A549 (cell line): ENCODE measurements around the gene PSMB7.

ENCODE experiments used
- HOXA7 ChIP-seq: fragments of 250-450 bp; sonication (Bioruptor Pico); IDR thresholded peaks from 2 replicates; pipeline ENCODE4 v1.5.0; 2020; ENCODE audit warnings: mild to moderate bottlenecking, moderate library complexity
- JUNB ChIP-seq: fragments of >200 bp; sonication (Bioruptor Twin); formaldehyde crosslinking; IDR thresholded peaks from 2 replicates; pipeline ENCODE4 v1.6.1; 2016
- MYC ChIP-seq: IDR thresholded peaks from 2 replicates; pipeline ENCODE4 v1.6.1; 2012; ENCODE audit warnings: mild to moderate bottlenecking, inconsistent platforms, low read length, improper control_type of control experiment, borderline replicate concordance
- POLR2A ChIP-seq: IDR thresholded peaks from 2 replicates; pipeline ENCODE4 v1.6.1; 2012; ENCODE audit warnings: mild to moderate bottlenecking, low read length
- SMC3 ChIP-seq: fragments of >200 bp; sonication (Bioruptor Twin); formaldehyde crosslinking; IDR thresholded peaks from 3 replicates; pipeline ENCODE4 v1.6.1; 2018; ENCODE audit warnings: inconsistent platforms
- TF ChIP-seq, protein P1 (sequence below): fragments of >200 bp; sonication (Bioruptor Twin); formaldehyde crosslinking; IDR thresholded peaks from 3 replicates; pipeline ENCODE4 v1.5.1; 2016
- TF ChIP-seq, protein P2 (sequence below): fragments of 450-650 bp; IDR thresholded peaks from 2 replicates; pipeline ENCODE4 v1.6.1; 2014; ENCODE audit warnings: antibody characterized with exemption

DNA sequence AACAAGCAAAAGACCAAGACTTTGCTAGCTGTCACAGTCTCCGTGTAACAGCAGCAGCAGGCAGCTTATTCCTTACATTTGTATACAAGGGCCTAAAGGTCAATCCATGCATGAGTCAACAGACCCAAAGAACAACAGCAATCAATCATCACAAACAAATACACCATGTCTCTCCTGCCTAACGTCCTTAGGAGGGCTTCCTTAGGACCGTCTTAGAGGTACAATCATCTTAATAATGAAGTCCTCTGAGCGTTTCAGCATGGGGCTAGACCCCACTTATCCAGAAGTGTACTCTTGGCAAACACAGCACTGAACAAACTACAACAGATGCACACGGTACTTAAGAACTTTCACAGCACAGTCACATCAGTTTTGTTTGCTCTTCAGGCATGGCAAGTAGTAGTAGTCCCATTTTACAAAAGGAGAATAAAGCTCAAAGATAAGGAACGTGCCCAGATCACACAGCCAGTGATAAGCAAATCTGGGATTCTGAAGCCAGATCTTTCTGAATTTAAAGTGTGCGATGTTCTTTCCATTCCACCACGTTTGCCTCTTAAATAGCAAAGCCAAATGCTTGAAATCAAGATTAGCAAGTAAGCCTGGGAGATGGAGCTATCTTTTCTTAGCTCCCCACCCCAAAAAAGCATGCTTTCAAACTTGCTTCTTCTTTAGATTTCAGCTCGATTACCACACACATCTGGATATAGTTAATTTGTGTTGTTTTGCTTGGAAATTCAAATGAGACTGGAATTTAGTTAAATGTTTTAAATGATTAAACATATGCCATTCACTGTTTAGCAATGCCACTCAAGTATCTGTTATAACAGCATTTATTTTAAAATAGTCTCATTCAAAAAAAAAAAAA lies 24.2 kb downstream of the PSMB7 start:
- TF ChIP-seq HOXA7 (CRISPR knock-in tag) (no peak), POLR2A (no peak), JUNB (0 out of 2 replicates have a peak, but pooled peaks have one; percentile 31), MYC (no peak), SMC3 (no peak)
- TF ChIP-seq, protein P1, sequence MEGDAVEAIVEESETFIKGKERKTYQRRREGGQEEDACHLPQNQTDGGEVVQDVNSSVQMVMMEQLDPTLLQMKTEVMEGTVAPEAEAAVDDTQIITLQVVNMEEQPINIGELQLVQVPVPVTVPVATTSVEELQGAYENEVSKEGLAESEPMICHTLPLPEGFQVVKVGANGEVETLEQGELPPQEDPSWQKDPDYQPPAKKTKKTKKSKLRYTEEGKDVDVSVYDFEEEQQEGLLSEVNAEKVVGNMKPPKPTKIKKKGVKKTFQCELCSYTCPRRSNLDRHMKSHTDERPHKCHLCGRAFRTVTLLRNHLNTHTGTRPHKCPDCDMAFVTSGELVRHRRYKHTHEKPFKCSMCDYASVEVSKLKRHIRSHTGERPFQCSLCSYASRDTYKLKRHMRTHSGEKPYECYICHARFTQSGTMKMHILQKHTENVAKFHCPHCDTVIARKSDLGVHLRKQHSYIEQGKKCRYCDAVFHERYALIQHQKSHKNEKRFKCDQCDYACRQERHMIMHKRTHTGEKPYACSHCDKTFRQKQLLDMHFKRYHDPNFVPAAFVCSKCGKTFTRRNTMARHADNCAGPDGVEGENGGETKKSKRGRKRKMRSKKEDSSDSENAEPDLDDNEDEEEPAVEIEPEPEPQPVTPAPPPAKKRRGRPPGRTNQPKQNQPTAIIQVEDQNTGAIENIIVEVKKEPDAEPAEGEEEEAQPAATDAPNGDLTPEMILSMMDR: no peak
- TF ChIP-seq, protein P2, sequence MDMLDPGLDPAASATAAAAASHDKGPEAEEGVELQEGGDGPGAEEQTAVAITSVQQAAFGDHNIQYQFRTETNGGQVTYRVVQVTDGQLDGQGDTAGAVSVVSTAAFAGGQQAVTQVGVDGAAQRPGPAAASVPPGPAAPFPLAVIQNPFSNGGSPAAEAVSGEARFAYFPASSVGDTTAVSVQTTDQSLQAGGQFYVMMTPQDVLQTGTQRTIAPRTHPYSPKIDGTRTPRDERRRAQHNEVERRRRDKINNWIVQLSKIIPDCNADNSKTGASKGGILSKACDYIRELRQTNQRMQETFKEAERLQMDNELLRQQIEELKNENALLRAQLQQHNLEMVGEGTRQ: no peak
